Stimulated activated CD4-positive, alpha-beta T cell treated with anti-CD3 and anti-CD28 coated beads, Interleukin-12 subunit alpha, Interleukin-12 subunit beta, amount 100 ng/mL, for 48 hours (primary cell): ENCODE measurements around the gene SEMA4A.

Experiments
- DNase-seq, 3 donors: peaks; one replicate each; pipeline ENCODE4 v3.0.0-alpha.2; 2020; ENCODE audit warnings: low read depth in 2 of 3, low spot score in 1 of 3

Gene SEMA4A

DNA sequence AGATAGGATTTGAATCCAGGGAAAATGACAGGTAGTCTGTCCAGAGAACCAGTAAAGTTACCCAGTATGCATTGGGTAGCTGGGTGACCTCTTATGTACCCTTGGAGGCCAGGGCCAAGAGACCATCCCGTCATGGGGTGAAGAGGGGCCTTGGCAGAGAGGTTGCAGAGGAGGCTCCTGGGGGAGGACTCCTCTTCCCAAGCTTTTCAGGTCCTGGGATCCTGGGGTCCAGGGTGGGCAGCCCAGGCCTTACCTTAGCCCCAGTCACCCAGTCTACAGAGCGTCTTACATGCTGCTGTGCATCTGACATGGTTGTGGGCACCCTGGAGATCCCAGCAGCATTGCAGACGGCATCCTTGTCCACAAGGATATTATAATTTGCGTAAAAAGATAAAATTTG is 73.4 kb downstream of the SEMA4A start:
- no peak for DNase-seq
